Activated naive CD8-positive, alpha-beta T cell (primary cell): ENCODE measurements around the gene SIK2.

Source experiments
- H3K27ac Mint-ChIP-seq: one replicate; pipeline ENCODE4 v1.8.0; 2021; ENCODE audit warnings: mixed read lengths
- H3K27me3 Mint-ChIP-seq: one replicate; pipeline ENCODE4 v1.8.0; 2021; ENCODE audit warnings: mixed read lengths
- H3K36me3 Mint-ChIP-seq: one replicate; pipeline ENCODE4 v1.8.0; 2021; ENCODE audit warnings: mixed read lengths
- H3K4me1 Mint-ChIP-seq: one replicate; pipeline ENCODE4 v1.8.0; 2021; ENCODE audit warnings: low read depth, mixed read lengths
- H3K4me3 Mint-ChIP-seq: one replicate; pipeline ENCODE4 v1.8.0; 2021; ENCODE audit warnings: mild to moderate bottlenecking, mixed read lengths
- H3K9me3 Mint-ChIP-seq: one replicate; pipeline ENCODE4 v1.8.0; 2021; ENCODE audit warnings: low read depth, mixed read lengths

SIK2 gene

DNA sequence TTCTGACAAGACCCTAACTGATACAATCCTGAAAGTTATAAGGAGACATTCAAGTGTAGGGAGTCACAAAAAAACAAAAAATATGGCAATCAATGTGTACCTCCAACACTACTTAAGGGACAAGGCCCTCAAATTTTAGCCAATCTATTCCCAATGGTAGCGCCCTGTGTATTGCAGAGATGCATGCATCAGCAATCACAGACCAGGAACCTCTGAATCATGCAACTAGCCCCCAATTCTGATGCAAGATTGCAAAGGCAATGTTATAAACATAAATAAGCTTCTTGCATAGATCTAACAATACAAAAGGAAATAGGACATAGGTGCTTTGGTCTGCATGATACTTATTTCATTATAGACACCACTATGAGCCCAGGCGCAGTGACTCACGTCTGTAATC is 29.7 kb upstream of the SIK2 start:
- no peaks in the 10 kb centered on the region for H3K9me3 Mint-ChIP-seq
- no peak overlapping the region for H3K27ac Mint-ChIP-seq
- no peak overlapping the region for H3K4me3 Mint-ChIP-seq
- no peaks in the 10 kb centered on the region for H3K36me3 Mint-ChIP-seq
- peaks cover 4% of the 10 kb centered on the region for H3K27me3 Mint-ChIP-seq
- no peaks in the 10 kb centered on the region for H3K4me1 Mint-ChIP-seq

DNA sequence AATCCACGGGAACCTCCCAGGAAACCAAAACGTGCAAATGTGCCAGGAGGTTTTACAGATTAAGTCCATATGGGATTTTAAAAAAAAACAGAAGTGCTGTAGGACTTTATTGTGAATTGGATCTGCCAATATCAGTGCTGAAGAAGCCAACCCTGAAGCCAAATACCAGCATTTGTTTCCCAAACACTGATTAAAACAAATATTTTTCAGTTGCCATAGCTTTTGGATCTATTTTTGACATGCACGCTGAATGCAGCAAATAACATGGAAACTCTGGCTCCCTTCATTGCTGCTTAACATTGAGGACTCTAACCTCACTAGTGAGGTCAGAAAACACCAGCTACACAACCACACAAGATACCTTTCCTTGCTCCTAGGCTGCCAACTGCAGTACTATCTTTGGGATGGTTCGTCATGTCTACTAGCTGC is 28.4 kb upstream of the SIK2 start:
- H3K36me3 Mint-ChIP-seq = no peaks in the 10 kb centered on the region
- H3K4me1 Mint-ChIP-seq = no peaks in the 10 kb centered on the region
- no peak overlapping the region for H3K4me3 Mint-ChIP-seq
- H3K27ac Mint-ChIP-seq = no peak overlapping the region
- H3K9me3 Mint-ChIP-seq = no peaks in the 10 kb centered on the region
- H3K27me3 Mint-ChIP-seq = peaks cover 4% of the 10 kb centered on the region

DNA sequence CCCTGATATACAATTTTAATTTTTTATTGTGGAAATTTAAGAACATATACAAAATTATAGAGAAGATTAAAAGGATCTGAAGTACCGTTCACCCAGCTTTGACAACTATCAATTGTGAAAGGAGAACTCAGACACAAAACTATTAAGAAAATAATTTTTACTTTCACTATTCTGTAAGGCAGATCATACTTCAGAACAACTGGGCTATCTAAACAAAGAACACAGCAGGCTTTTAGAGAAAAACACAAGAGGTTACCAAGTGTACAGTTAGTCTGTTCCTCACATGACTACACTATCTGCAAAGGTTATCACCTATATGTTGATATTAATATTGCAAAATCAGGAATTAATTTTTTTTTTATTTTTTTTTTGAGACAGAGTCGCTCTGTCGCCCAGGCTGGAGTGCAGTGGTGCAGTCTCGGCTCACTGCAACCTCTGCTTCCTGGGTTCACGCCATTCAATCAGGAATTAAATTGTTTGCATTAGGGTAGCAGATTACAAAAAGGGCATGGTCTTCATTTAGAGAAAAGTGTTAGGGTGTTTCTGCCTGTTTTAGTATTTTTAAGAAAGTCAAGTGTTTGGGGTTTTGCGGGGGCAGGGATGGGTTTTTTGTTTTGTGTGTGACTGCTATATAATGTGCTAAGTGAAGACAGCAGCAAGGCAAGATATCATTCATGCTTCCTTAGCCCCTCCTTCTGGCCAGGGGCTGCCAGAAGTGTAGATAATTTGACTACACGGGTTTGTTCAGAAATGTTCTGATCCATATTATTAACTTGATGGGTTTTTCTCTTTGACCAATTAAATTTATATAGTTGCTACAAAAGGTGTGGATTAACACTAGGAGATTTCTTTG is 27.6 kb upstream of the SIK2 start:
- H3K4me3 Mint-ChIP-seq = no peak overlapping the region
- no peak overlapping the region for H3K27ac Mint-ChIP-seq
- H3K9me3 Mint-ChIP-seq = no peaks in the 10 kb centered on the region
- no peaks in the 10 kb centered on the region for H3K4me1 Mint-ChIP-seq
- peaks cover 4% of the 10 kb centered on the region for H3K27me3 Mint-ChIP-seq
- H3K36me3 Mint-ChIP-seq = no peaks in the 10 kb centered on the region

DNA sequence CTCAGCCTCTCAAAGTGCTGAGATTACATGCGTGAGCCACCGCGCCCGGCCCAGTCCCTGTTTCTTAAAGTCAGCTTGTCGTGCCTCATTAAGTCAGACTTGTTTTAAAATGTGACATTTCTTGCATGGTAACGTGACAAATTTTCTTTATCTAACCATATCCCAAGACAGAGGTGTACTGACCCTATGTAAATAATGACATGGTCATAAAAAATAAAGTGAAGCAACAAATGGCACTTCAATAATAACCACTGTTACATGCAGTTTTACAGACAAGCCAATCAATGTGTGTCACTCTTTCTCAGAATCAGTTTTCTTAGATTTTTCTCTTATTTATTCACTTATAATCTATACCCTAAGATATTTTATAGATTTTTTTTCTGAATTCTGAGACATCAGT is 26.5 kb upstream of the SIK2 start:
- no peak overlapping the region for H3K27ac Mint-ChIP-seq
- no peak overlapping the region for H3K4me3 Mint-ChIP-seq
- H3K9me3 Mint-ChIP-seq = no peaks in the 10 kb centered on the region
- H3K36me3 Mint-ChIP-seq = no peaks in the 10 kb centered on the region
- H3K4me1 Mint-ChIP-seq = no peaks in the 10 kb centered on the region
- peaks cover 3% of the 10 kb centered on the region for H3K27me3 Mint-ChIP-seq

DNA sequence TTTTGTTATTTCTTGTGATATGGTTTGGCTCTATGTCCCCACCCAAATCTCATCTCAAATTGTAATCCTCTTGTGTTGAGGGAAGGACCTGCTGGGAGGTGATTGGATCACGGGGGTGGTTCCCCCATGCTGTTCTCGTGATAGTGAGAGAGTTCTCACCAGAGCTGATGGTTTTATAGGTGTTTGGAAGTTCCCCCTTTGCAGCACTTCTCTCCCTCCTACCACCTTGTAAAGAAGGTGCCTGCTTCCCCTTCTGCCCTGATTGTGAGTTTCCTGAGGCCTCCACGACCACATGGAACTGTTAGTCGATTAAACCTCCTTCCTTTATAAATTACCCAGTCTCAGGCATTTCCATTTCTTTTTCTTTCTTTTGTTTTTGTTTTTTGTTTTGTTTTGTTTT is 24.4 kb upstream of the SIK2 start:
- Mint-ChIP-seq H3K27me3 (peaks cover 3% of the 10 kb centered on the region), H3K9me3 (no peaks in the 10 kb centered on the region), H3K27ac (no peak overlapping the region), H3K4me3 (no peak overlapping the region), H3K36me3 (no peaks in the 10 kb centered on the region), H3K4me1 (no peaks in the 10 kb centered on the region)

DNA sequence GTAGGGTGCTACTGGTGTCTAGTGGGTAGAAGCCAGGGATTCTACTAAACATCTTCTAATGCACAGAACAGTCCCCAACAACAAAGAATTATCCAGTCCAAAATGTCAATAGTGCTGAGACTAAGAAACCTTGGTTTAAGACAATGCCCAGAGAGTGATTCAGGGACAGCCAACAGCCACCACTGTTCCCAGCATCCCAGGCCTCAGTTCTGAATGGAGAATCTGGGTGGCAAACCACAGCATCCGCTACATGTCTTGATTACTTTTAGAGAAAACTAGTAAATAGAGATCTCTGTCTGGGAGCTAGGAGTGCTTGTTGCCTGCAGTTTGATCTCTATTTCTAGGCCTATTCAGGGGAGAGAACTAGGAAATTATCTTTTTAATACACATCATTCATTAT is 20.9 kb upstream of the SIK2 start:
- Mint-ChIP-seq H3K4me1 (peaks cover under 1% of the 10 kb centered on the region), H3K4me3 (no peak overlapping the region), H3K9me3 (no peaks in the 10 kb centered on the region), H3K36me3 (no peaks in the 10 kb centered on the region), H3K27ac (no peak overlapping the region), H3K27me3 (no peaks in the 10 kb centered on the region)

DNA sequence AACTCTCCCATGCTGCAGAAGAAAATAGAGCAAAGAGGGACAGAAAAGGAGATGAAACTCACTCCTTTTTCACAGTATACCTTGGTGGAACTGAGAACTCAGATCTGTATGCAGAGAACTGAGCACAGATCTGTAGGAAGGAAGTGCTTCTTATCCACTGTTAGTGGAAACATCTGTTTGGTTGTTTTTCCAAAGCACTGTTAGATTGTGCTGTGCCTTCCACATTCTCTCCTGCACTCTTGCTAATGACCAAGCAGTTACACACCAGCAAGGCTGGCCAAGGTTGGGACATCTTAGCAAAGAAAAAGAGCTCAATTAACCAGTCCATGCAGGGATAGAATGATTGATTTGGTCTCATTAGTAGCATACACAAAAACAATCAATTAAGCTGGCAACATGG is 20.1 kb upstream of the SIK2 start:
- Mint-ChIP-seq H3K27me3 (no peaks in the 10 kb centered on the region), H3K9me3 (no peaks in the 10 kb centered on the region), H3K36me3 (no peaks in the 10 kb centered on the region), H3K27ac (no peak overlapping the region), H3K4me3 (no peak overlapping the region), H3K4me1 (peaks cover 1% of the 10 kb centered on the region)

DNA sequence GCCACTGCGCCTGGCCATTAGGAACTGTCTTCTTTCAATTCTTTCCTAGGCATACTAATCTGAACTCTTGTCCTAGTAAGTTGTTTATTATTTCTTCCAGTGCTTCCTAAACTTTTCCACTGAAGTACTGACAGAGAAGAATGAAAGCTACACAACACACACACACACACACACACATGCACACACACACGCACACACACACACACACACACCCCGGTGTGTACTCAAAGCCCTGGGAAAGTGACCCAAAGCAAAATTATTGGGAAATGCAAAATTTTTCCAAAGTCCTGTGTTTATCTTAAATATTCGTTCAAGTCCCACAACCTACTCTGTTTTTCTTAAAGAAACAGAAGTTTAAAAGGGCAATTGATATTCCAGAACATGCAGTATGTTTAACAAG is 19.4 kb upstream of the SIK2 start:
- Mint-ChIP-seq H3K4me1 (peaks cover 1% of the 10 kb centered on the region), H3K27me3 (no peaks in the 10 kb centered on the region), H3K9me3 (no peaks in the 10 kb centered on the region), H3K27ac (no peak overlapping the region), H3K36me3 (no peaks in the 10 kb centered on the region), H3K4me3 (no peak overlapping the region)

DNA sequence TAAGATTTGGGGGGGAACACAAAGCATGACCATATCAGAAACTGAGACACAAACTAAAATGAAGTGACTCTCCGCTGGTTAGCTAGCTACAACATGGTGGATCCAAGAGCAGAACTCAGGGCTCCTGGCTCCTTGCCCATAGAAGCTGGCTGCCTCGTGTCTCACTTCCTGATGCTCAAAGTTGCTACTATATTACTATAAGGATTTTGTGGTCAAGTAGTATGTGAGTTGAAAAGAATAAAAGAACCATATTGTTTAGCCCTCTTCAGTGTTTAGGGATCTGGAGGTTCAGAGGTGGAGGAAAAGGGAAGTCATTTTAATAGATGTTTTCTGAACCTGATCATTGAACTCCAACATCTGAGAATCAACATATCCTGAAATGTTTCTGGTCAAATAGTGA is 16.9 kb upstream of the SIK2 start:
- H3K27ac Mint-ChIP-seq = no peak overlapping the region
- H3K4me1 Mint-ChIP-seq = peaks cover 1% of the 10 kb centered on the region
- no peaks in the 10 kb centered on the region for H3K36me3 Mint-ChIP-seq
- H3K27me3 Mint-ChIP-seq = no peaks in the 10 kb centered on the region
- no peaks in the 10 kb centered on the region for H3K9me3 Mint-ChIP-seq
- H3K4me3 Mint-ChIP-seq = no peak overlapping the region

DNA sequence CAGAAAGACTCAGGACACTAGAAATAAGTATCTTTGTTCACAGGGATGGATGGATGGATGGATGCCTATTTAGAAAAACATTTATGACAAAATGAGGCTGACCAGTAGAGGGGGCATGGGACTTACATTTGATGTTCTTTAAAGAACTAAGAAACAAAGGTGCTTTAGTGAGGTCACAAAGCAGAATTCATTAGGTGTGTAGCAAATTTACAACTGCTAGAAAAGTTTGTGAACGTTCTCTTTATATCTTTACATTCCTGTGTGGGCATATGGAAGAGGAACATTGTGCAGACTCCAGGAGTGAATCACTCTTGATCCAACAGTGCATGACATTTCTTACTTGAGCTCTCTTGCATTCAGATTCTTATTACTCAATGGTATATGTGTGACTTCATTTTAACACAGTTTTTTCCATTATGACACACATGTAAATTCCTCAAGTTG is 15.8 kb upstream of the SIK2 start:
- H3K4me3 Mint-ChIP-seq = no peak overlapping the region
- H3K9me3 Mint-ChIP-seq = no peaks in the 10 kb centered on the region
- peaks cover 1% of the 10 kb centered on the region for H3K4me1 Mint-ChIP-seq
- H3K36me3 Mint-ChIP-seq = no peaks in the 10 kb centered on the region
- no peak overlapping the region for H3K27ac Mint-ChIP-seq
- H3K27me3 Mint-ChIP-seq = no peaks in the 10 kb centered on the region

DNA sequence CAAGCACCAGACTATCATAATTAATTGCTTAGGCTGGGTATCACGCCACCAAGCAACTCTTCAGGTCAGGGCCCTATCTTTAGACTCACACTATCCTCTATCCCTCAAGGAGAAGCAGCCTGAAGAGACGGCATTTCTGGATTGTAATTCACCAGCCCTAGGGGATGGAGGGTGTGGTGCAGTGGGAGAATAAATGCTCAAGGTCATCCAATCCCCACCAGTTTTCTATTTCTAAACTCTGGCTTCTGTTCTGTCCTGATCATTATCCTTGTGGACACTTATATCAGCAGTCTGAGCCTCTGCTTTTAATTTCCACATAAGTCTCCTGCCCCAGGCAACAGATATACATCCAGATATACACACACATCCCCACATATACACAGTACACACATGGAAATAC is 13.1 kb upstream of the SIK2 start:
- H3K27me3 Mint-ChIP-seq = no peaks in the 10 kb centered on the region
- peaks cover 1% of the 10 kb centered on the region for H3K4me1 Mint-ChIP-seq
- no peak overlapping the region for H3K4me3 Mint-ChIP-seq
- no peak overlapping the region for H3K27ac Mint-ChIP-seq
- no peaks in the 10 kb centered on the region for H3K36me3 Mint-ChIP-seq
- no peaks in the 10 kb centered on the region for H3K9me3 Mint-ChIP-seq

DNA sequence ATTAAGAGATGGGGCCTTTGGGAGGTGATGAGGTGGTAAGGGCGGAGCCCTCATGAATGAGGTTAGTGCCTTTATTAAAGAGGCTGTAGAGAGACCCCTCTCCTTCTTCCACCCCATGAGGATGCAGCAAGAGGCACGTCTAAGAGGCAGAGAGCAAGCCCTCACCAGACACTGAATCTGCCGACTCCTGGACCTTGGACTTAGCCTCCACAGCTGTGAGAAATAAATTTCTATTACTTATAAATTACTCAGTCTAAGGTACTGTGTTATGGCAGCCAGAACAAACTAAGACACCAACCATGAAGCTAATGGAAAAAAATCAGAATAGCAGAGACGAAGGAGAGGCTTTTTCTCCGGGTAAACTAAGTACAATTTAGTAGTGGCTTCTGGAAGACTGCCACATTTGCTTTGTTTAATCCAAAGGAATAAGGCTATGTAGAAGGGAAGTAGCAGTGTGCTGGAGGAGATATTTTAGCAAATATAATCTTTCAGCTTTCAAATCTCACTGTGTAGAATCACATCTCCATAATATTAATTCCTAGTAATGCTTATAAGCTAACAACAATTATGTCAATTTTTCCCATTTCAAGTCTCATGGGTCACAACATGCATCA is 12.3 kb upstream of the SIK2 start:
- Mint-ChIP-seq H3K4me3 (no peak overlapping the region), H3K27me3 (no peaks in the 10 kb centered on the region), H3K9me3 (no peaks in the 10 kb centered on the region), H3K4me1 (peaks cover 1% of the 10 kb centered on the region), H3K36me3 (no peaks in the 10 kb centered on the region), H3K27ac (no peak overlapping the region)

DNA sequence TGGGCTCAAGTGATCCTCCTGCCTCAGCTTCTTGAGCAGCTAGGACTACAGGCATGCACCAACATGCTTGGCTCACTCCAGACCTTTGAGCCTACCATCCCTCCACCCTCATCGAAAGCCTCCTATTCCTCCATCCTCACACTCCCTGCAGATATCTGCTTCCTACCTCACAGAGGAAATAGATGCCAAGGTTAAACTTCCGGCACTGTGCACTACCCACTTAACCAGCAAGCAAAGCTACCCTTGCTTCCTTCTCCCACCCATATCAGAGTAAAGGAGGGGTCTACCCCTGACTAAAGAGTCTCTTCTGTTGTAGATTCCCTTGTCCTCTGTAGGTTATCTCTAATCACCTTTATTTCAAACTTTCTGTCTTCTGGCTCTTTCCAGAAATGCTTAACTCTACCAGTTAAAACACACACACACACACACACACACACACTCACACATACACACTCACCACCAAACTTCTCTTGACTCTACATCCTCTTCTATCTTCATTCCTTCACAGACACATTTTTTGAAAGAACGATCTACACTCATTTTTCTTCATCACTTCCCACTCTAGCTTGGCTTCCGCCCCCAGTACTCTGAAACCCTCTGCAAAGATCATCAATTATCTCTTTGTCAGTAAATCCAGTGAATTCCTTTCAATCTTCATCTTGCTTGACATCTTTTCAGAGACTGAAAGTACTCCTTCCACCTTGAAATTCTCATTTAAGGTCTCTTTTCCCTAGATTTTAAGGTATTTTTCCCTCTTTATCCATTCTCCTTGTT is 10.9 kb upstream of the SIK2 start:
- Mint-ChIP-seq H3K36me3 (no peaks in the 10 kb centered on the region), H3K9me3 (no peaks in the 10 kb centered on the region), H3K27me3 (no peaks in the 10 kb centered on the region), H3K4me1 (peaks cover under 1% of the 10 kb centered on the region), H3K4me3 (no peak overlapping the region), H3K27ac (no peak overlapping the region)

DNA sequence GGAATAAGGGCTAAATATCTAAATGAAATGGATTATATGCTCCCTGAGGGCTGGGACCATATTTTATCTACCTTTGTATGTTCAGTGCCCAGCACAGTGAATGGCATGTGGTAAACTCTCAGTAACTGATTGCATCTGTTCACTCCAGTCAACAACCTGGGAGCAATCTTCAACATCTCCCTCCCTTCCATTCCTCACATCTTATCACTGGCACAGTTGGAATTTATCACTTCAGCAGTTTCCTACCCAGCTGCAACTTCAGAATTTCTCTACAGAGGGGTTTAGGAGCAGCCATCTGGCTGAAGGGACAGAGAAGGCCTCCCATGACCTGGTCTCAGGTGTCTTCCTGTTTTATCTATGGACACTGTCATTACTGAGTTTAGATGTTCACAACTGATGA is 9.8 kb upstream of the SIK2 start:
- H3K27me3 Mint-ChIP-seq = no peaks in the 10 kb centered on the region
- H3K36me3 Mint-ChIP-seq = no peaks in the 10 kb centered on the region
- no peak overlapping the region for H3K27ac Mint-ChIP-seq
- no peak overlapping the region for H3K4me3 Mint-ChIP-seq
- H3K4me1 Mint-ChIP-seq = no peaks in the 10 kb centered on the region
- H3K9me3 Mint-ChIP-seq = no peaks in the 10 kb centered on the region

DNA sequence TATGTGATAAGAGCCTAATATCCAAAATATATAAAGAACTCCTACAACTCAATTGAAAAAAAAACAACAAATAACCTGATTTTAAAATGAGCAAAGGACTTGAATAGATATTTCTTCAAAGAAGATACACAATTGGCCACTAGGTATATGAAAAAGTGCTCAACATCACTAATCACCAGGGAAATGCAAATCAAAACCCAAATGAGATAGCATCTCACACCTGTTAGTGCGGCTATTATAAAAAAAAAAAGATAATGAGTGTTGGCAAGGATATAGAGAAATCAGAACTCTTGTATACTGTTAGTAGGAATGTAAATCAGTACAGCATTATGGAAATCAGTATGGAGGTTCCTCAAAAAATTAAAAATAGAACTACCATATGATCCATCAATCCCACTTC is 5.9 kb upstream of the SIK2 start:
- Mint-ChIP-seq H3K4me1 (peaks cover 2% of the 10 kb centered on the region), H3K9me3 (no peaks in the 10 kb centered on the region), H3K27me3 (no peaks in the 10 kb centered on the region), H3K36me3 (no peaks in the 10 kb centered on the region), H3K4me3 (no peak overlapping the region), H3K27ac (no peak overlapping the region)
